ENCODE measurements around the gene RBM8A. TPM values are rescaled to one million over a fixed set of nuclear protein-coding genes. Genes with fewer than 3 reads are reported as not detected.

The RBM8A gene
- total RNA-seq, 1 experiment from 2014 or later, result 370 TPM

DNA sequence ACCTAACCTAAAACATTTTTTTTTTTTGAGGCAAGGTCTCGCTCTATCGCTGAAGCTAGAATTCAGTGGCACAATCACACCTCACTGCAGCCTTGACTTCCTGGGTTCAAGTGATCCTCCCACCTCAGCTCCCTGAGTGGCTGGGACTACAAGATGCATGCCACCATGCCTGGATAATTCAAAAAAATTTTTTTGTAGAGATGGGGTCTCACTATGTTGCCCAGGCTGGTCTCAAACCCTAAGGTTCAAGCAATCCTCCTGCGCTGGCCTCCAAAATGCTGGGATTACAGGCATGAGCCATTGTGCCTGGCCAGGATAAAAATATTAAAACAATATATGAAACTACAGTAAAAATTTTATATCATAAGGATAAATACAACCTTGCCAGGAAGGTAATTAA lies 25.6 kb upstream of the RBM8A start:
- peaks cover 39% of the 10 kb centered on the region for H3K4me1 Mint-ChIP-seq (ENCODE audit: insufficient read depth, unreplicated experiment)
- peaks cover 17% of the 10 kb centered on the region for H3K36me3 Mint-ChIP-seq (ENCODE audit: insufficient read depth, unreplicated experiment)
- no peak overlapping the region for H3K27ac Mint-ChIP-seq (ENCODE audit: low read depth, unreplicated experiment)
- ChIA-PET POLR2A (interaction anchor here (0.7 to 7.0 kb wide), 6 partner anchors 13 to 99 kb away, joined by 3 to 109 read pairs (median 8); partner anchors contain the start of genes ANKRD34A, PEX11B, POLR3GL and RBM8A), CTCF (interaction anchor here (1.2 to 1.3 kb wide), 2 partner anchors 26 to 43 kb away, joined by 4 read pairs; partner anchors contain the start of genes ITGA10 and RBM8A)
- no peak overlapping the region for H3K4me3 Mint-ChIP-seq (ENCODE audit: unreplicated experiment)
- no peaks in the 10 kb centered on the region for H3K9me3 Mint-ChIP-seq (ENCODE audit: unreplicated experiment)
- intact Hi-C loops (cut with micrococcal nuclease), result no loop called here
- TF ChIP-seq, protein P1, sequence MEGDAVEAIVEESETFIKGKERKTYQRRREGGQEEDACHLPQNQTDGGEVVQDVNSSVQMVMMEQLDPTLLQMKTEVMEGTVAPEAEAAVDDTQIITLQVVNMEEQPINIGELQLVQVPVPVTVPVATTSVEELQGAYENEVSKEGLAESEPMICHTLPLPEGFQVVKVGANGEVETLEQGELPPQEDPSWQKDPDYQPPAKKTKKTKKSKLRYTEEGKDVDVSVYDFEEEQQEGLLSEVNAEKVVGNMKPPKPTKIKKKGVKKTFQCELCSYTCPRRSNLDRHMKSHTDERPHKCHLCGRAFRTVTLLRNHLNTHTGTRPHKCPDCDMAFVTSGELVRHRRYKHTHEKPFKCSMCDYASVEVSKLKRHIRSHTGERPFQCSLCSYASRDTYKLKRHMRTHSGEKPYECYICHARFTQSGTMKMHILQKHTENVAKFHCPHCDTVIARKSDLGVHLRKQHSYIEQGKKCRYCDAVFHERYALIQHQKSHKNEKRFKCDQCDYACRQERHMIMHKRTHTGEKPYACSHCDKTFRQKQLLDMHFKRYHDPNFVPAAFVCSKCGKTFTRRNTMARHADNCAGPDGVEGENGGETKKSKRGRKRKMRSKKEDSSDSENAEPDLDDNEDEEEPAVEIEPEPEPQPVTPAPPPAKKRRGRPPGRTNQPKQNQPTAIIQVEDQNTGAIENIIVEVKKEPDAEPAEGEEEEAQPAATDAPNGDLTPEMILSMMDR (IDR thresholded peaks at IDR 0.05; ENCODE audit: unreplicated experiment), result no peak
- no peak for DNase-seq (ENCODE audit: unreplicated experiment)
- no TSS peak for BruUV-seq (replicated peaks)
- H3K27me3 Mint-ChIP-seq (ENCODE audit: insufficient read depth, unreplicated experiment), result no peaks in the 10 kb centered on the region

DNA sequence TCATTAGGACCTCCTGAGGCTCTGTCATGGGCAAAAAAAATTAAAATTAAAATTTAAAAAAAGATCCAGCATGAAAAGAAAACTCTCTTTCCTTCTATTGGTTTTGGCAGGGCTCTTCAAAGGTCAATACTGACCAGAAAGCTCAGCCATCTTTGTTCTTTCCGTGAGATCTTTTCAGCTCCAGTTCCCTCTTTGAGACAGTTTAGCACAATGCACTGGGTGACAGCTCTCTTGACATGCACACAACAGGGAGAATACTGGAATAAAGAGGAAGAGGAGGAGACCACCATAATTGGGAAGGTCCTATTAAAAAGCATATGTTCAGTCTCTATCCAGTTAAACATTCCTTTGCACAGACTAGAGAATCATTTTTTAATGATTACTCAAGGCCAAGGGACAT lies 24.2 kb upstream of the RBM8A start:
- Mint-ChIP-seq H3K36me3 (ENCODE audit: insufficient read depth, unreplicated experiment) (peaks cover 17% of the 10 kb centered on the region), H3K27me3 (ENCODE audit: insufficient read depth, unreplicated experiment) (no peaks in the 10 kb centered on the region), H3K27ac (ENCODE audit: low read depth, unreplicated experiment) (no peak overlapping the region), H3K9me3 (ENCODE audit: unreplicated experiment) (no peaks in the 10 kb centered on the region), H3K4me1 (ENCODE audit: insufficient read depth, unreplicated experiment) (peaks cover 30% of the 10 kb centered on the region), H3K4me3 (ENCODE audit: unreplicated experiment) (no peak overlapping the region)
- no peak for DNase-seq (ENCODE audit: unreplicated experiment)
- intact Hi-C loops (cut with micrococcal nuclease), result no loop called here
- ChIA-PET CTCF (interaction anchor here (0.6 to 1.2 kb wide), 3 partner anchors 11 to 81 kb away, joined by 3 to 5 read pairs (median 4); partner anchors contain the start of gene ITGA10), POLR2A (interaction anchor here (1.0 to 2.6 kb wide), 4 partner anchors 9 to 33 kb away, joined by 3 to 12 read pairs (median 4); partner anchors contain the start of genes PEX11B and RBM8A)
- TF ChIP-seq, protein P1 (IDR thresholded peaks at IDR 0.05; ENCODE audit: unreplicated experiment), result no peak
- BruUV-seq (replicated peaks), result no TSS peak

DNA sequence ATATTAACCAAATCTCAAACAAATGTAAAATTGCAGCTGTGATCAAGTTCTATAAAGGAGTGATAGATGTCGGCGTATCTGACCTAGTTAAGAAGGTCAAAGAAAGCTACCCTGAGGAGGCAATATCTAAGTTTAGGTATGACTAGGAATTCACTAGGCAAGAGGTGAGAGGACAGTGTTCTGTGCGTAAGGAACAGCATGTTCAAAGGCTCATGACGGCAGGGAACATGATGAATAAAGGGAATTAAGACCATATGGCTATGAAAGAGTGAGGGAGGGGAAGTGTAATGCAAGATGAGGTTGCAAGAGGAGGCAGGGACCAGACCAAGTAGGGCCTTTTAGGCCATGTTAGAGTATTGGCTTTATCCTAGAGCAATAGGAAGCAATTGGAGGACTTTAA lies 21.9 kb upstream of the RBM8A start:
- BruUV-seq (replicated peaks), result no TSS peak
- no peaks in the 10 kb centered on the region for H3K27me3 Mint-ChIP-seq (ENCODE audit: insufficient read depth, unreplicated experiment)
- POLR2A ChIA-PET, result interaction anchor here (0.6 to 2.2 kb wide), 8 partner anchors 8 to 42 kb away, joined by 3 to 8 read pairs (median 4); partner anchors contain the start of genes ANKRD34A, POLR3GL and RBM8A
- intact Hi-C loops (cut with micrococcal nuclease), result no loop called here
- TF ChIP-seq, protein P1 (IDR thresholded peaks at IDR 0.05; ENCODE audit: unreplicated experiment), result no peak
- no peak overlapping the region for H3K27ac Mint-ChIP-seq (ENCODE audit: low read depth, unreplicated experiment)
- H3K4me3 Mint-ChIP-seq (ENCODE audit: unreplicated experiment), result no peak overlapping the region
- H3K36me3 Mint-ChIP-seq (ENCODE audit: insufficient read depth, unreplicated experiment), result peaks cover 29% of the 10 kb centered on the region
- H3K9me3 Mint-ChIP-seq (ENCODE audit: unreplicated experiment), result no peaks in the 10 kb centered on the region
- peaks cover 7% of the 10 kb centered on the region for H3K4me1 Mint-ChIP-seq (ENCODE audit: insufficient read depth, unreplicated experiment)
- CTCF ChIA-PET, result interaction anchor here (0.6 to 1.7 kb wide), 3 partner anchors 40 to 220 kb away, joined by 3 to 4 read pairs (median 3); no protein-coding TSS in a partner anchor
- DNase-seq (ENCODE audit: unreplicated experiment), result no peak

DNA sequence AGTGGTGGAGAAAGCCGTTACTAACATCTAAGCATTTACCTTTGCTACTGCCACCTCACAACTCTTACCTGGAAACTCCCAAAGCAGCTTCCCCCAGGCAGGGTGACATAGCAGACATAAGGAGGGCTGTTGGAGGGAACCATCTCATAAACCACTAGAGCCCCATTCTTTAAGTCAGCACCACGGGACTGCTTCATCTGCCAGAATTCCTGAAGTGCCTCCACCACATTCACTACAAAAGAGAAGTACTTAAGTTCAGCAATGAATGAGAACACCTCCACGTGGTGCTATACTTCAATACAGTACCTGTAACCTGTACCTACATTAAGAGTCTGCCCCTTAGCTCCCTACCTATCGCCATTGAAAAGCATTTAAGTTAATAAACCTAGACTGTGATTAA lies 20.3 kb upstream of the RBM8A start:
- TF ChIP-seq, protein P1 (IDR thresholded peaks at IDR 0.05; ENCODE audit: unreplicated experiment), result no peak
- ChIA-PET POLR2A (no interaction called here), CTCF (interaction anchor here (0.8 kb wide), 1 partner anchor 11 kb away, joined by 3 read pairs; the partner anchor contains the start of gene LIX1L)
- no peak for DNase-seq (ENCODE audit: unreplicated experiment)
- Mint-ChIP-seq H3K27me3 (ENCODE audit: insufficient read depth, unreplicated experiment) (no peaks in the 10 kb centered on the region), H3K9me3 (ENCODE audit: unreplicated experiment) (no peaks in the 10 kb centered on the region), H3K27ac (ENCODE audit: low read depth, unreplicated experiment) (no peak overlapping the region), H3K4me3 (ENCODE audit: unreplicated experiment) (no peak overlapping the region), H3K36me3 (ENCODE audit: insufficient read depth, unreplicated experiment) (peaks cover 44% of the 10 kb centered on the region), H3K4me1 (ENCODE audit: insufficient read depth, unreplicated experiment) (peaks cover 5% of the 10 kb centered on the region)
- no TSS peak for BruUV-seq (replicated peaks)
- intact Hi-C loops (cut with micrococcal nuclease), result no loop called here

All from MCF 10A (cell line).